Measurements from ENCODE around the gene INPP5A.

GRCh38 chr10:132810141-132810806 is 272.7 kb downstream of the INPP5A start:
- no peak for TF ChIP-seq CTCF (IDR thresholded peaks at IDR 0.05)
- TF ChIP-seq POLR2A (IDR thresholded peaks at IDR 0.05) = no peak
